Stimulated activated CD4-positive, alpha-beta T cell treated with anti-CD3 and anti-CD28 coated beads, Interleukin-1b, Interleukin-23, amount 100 ng/mL, for 24 hours (primary cell): Measurements from ENCODE around the gene OSBPL8.
"Not testable (repeated sequence)": the region's sequence is repeated elsewhere in the genome, so short reads cannot be mapped to it uniquely, and the experiment has no call there.

Source experiments
- DNase-seq, 4 experiments: peaks; one replicate each; pipeline ENCODE4 v3.0.0-alpha.2; 2020; ENCODE audit warnings: low read depth in 4 of 4, low spot score in 1 of 4

The OSBPL8 gene

DNA sequence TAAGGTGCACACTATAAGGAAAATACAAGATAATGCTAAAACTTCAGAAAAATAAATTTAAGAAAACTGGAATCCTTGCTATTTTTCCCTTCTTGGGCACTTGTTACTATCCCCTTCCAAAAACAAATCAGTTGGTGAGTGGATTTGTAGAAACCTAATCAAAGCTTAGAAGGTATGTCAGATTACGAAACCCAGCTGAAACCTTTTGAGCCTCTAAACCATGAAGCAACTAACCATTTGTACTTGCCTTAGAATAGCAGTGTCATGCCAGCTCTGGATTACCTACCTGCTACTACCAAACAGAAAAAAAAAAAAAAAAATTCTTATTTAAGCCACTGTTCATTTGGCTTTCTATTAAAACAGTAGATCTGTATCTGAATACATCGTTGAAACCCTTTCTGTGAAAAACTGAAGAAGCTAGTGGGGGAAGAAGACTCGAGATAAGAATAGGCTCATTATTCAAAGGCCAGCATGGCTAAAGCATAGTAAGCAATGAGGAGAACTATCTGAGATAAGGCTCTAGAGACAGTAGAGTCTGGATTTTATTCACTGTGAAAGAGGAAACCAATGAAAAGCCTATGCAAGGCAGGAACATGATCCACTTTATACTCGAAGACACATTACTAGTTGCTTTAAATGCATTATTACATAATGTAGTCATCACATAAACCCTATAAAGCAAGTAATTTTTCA, 30.2 kb downstream of the OSBPL8 start:
- DNase-seq: no peak

DNA sequence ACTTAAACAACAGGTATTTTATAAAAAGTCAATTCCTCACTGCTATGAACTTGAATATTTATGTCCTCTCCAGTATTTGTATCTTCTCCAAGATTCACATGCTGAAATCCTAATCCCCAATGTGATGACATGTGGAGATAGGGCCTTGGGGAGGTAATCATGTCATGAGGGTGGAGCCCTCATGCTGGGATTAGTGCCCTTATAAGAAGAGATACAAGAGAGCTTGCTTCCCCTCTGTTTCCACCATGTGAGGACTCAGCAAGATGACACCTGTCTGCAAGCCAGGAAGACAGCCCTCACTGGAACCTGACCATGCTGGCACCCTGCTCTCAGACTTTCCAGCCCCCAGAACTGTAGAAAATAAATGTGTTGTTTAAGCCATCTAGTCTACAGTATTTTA, 36.2 kb downstream of the OSBPL8 start:
- DNase-seq: no peak

DNA sequence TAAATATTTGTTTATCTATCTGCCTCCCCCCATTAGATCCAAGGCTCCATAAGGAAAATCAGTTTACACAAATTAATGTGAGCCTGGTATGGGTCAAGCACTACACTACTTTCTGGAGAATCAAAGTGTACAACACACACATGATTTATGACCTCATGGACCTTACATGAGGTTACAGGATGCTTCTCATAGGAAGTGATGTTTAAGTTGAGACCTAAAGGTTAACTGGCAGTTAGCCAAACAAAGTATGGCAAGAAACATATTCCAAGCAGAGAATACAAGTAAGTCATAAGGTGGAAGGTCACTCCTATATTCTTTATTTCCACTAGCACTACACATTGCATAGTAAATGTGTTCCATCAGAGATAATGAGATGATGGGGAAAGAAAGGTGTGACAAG, 39.2 kb downstream of the OSBPL8 start:
- no peak for DNase-seq

DNA sequence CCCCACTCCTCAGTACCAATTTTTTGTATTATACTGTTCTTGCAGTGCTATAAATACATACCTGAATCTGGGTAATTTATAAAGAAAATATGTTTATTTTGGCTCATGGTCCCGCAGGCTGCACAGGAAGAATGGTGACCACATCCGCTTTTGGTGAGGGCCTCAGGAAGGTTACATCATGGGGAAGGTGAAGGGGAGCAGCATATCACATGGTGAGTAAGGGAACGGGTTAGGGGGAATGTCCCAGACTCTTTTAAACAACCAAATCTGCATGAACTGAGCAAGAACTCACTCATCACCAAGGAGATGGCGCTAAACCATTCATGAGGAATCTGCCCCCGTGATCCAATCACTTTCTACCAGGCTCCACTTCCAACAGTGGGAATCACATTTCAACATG, 40.0 kb downstream of the OSBPL8 start:
- no peak for DNase-seq

DNA sequence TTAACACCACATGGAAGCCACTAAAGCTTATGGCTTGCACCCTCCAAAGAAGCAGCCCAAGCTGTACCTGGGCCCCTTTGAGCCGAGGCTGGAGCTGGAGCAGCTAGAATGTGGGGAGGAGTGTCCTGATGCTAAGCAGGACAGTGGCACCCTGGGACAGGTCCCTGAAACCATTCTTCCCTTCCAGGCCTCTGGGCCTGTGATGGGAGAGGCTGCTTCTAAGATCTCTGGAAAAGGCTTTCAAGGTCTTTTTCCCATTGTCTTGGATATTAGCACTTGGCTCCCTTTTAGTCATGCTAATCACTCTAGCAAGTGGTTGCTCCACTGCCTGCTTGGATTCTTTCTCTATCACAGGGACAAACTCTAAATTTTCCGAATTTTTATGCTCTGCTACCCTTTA, 40.9 kb downstream of the OSBPL8 start:
- no peak for DNase-seq

DNA sequence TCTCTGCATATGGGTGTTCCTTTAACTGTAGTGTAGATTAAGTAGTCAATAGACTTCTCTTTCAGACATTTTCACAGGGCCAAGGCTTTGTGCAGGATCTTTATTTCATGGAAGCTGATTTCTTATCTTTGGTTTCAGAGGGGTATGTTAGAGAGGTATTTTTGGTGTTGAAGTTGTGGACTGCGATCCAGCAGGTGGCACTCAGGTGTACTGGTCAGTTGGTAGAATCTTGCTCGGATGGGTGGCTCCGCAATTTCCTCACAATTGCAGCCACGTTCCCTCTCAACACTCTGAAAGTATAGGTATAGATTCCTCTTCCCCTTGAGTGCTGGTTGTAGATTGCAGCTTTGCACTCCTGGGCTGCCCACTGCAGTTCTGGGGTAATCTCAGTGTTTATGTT, 44.3 kb downstream of the OSBPL8 start:
- DNase-seq: no peak

DNA sequence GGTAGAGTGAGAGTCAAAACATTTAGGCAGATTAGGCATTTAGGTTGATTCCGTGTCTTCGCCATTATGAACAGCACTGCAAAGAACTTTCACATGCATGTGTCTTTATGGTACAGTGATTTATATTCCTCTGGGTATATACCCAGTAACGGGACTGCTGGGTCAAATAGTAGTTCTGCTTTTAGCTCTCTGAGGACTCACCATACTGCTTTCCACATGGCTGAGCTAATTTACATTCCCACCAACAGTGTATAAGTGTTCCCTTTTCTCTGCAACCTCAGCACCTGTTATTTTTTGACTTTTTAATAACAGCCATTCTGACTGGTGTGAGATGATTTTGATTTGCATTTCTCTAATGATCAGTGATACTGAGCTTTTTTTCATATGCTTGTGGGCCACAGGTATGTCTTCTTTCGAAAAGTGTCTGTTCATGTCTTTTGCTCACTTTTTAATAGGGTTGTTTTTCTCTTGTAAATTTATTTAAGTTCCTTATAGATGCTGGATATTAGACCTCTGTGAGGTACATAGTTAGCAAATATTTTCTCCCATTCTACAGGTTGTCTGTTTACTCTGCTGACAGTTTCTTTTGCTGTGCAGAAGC, 48.4 kb downstream of the OSBPL8 start:
- not testable (repeated sequence) for DNase-seq

DNA sequence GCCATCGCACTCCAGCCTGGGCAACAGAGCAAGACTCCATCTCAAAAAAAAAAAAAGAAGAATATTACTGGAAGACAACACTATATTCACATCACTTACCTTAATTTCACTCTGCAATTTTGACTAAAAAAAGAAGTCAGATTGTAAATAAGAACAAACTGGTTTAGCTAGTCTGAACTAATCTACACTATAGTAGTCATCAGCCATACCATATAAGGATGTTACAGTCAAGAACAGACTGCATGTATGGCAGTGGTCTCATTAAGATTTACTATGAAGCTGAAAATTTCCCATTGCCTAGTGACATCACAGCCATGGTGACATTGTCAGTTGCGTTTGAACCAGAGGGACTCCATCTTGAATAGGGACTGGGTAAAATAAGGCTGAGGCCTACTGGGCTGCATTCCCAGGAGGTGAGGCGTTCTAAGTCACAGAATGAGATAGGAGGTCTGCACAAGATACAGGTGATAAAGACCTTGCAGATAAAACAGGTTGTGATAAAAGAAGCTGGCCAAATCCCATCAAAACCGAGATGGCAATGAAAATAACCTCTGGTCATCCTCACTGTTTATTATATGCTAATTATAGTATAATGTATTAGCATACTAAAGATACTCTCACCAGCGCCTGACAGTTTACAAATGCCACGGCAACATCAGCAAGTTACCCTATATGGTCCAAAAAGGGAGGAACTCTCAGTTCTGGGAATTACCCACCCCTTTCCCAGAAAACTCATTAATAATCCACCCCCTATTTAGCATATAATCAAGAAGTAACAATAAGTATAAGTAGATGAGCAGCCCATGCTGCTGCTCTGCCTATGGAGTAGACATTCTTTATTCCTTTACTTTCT, 51.2 kb downstream of the OSBPL8 start:
- no peak for DNase-seq

DNA sequence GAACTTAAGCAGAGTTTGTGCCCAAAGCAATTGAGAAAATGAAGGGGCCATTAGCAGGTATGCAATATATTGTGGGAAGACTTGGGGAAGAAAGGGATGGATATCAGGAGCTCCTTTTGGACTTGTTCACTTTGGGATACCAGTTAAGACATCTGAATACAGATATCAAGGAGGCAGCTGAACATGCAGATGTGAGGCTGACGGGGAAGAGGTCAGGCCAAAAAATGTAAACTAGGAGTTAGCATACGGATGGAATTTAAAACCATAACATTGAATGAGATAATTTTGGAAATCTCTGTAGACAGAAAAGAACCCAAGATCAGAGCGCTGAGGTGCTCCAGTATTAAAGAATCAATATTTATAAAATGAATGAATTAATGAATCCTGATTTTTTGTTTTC, 53.4 kb downstream of the OSBPL8 start:
- DNase-seq: no peak

DNA sequence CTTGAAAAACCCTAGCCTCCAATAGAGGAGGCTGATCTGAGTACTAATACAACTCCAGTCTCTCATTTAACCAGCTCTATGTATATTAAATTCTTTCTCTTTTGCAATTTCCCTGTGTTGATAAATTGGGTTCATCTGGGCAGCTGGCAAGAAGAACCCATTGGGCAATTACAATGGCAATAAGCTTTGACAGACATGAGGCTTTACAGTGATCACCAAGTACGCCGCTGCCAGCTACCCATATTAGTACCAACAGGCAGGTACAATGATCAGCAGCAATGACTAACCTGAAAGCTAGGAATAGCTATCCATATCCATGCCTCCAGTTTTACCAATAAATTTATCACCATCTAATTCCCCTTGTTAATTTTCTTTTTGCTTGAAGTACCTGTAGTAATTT, 54.5 kb downstream of the OSBPL8 start:
- DNase-seq: no peak

DNA sequence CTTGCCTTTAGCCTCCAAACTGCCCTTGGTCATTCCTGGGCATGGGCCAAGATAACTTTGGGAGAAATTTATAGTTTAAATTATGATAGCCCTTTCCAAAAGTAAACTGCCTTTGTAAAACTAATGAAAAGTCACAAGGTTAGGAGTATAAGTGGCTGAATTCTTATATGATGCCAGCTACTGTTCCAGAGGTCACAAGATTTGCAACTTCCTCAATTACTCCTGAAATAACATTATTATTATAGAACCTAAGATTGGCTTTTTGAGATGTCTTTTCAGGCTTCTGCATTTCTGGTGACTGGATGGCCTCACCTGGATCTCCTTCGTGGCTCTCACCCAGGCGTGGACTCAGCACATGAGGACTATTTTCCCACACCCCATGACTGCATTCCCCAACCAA, 55.0 kb downstream of the OSBPL8 start:
- no peak for DNase-seq

DNA sequence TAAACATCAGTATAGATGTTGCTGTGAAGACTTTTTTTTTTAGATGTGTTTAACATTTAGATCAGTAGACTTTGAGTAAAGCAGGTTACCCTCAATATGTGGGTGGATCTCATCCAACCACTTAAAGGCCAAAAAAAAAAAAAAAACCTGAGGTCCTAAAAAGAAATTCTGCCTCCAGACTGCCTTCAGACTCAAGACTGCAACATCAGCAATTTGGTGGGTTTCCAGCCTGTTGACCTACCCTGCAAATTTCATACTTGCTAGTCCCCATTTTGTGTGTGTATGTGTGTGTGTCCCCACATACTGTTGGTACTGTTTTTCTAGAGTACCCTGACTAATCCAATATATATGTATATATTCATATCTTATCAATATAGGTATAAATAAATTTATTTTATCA, 55.6 kb downstream of the OSBPL8 start:
- no peak for DNase-seq

DNA sequence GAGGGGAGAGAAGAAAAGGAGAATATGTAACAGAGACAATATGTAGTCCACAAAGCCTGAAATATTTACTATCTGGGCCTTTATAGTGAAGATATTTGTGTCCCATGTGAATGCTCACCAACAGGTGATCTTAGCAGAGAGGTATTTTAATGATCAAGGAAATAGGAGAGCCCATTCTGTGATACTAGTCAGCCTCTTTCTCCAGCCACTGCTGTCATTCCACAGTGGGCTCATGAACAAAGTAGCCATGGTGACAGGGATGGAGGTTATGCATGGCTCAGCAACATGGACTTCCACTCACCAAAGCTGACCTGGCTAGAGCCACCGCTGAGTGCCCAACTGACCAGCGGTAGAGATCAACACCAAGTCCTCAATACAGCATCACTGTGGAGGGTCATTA, 58.2 kb downstream of the OSBPL8 start:
- no peak for DNase-seq

DNA sequence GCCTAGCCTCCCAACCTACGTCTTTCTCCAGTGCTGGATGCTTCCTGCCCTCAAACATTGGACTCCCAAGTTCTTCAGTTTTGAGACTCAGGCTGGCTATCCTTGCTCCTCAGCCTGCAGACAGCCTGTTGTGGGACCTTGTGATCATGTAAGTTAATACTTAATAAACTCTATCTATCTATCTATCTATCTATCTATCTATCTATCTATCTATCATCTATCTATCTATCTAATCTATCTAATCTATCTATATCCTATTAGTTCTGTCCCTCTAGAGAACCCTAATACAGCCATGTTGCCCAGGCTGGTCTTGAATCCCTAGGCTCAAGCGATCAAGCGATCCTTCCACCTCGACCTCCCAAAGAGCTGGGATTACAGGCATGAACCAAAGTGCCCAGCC, 60.4 kb downstream of the OSBPL8 start:
- DNase-seq: not testable (repeated sequence)

DNA sequence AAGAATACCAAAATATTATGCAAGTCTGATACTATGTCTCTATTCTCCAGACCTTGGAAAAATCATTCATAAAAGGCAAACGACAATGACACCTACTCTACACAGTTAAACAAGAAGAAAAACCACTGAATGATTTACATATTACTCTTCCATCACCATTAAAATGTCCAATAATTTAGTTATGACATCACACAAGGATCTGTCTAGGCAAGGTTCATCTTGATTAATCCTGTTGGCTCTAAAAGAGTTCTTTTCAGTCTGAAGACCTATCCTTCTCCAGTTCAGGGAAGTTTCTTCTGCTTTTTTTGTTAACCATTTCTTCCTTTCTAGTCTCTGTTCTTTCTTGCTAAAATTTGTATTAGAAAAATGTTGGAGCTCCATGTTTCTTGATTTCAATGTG, 64.0 kb downstream of the OSBPL8 start:
- DNase-seq: no peak

DNA sequence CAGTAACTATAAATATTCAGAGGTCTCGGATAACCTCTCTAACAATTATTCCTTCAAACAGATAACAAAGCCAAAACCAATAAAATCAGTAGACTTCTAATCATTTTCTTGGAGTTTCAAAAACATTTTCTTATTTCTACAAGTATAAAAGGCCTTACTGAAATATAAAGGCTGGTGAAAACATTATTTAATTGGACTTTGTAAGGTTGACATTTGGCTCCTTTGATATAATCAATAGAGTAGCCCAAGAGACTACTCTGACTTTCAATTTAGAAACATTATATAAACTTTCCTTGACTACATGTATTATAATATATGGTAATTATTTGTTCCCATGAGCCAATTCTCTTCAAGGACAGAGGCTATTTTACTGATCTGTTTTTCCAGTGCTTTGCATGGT, 68.3 kb downstream of the OSBPL8 start:
- no peak for DNase-seq

DNA sequence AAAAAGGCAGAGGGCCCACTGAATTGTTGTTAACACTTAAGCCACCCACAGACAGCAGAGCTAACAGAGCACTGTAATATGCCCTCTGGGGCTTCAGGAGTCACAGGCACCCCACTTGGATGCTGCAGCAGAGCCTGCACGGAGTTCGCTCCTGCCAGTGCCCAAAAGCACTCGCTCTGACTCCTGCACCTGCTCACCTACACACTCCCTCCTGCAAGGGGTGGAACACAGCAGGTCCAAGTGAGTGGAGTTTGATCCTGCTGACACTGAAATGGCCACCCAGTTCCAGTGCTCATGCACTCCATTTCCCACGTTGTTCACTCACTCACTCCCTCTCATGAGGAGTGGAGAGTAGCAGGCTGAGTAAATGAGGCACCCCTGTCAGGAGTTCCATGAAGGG, 68.8 kb downstream of the OSBPL8 start:
- no peak for DNase-seq

DNA sequence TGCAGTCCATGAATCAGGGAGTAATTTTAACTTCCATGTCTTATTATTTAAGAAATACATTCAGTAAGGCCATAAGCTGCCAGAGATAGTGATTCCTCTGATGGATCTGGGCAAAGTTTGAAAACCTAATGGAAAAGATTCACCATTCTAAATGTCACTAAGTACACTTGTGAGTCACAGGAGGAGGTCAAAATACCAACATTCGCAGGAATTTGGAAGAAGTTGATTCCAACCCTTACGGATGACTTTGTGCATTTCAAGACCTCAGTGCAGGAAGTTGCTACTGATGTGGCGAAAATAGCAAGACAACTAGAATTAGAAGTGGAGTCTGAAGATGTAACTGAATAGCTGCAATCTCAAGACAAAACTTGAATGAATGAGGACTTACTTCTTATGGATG, 69.8 kb downstream of the OSBPL8 start:
- no peak for DNase-seq

DNA sequence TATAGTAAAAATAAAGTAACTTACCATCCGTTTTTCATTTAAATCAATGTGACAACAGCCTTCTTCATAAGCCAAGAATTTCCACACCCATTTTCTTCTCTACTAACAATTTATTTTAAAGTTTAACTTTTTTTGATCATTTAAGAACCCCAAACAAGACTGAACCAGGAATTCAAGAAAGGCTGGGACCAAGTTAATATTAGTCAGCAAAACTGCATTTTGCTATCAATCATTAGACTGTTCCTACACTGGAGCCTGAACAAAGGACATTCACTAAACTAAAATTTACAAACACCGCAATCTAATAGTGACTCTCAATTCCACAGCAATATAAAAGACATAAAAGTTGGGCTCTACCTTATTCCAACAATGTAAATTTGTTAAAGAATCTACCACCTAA, 73.6 kb downstream of the OSBPL8 start:
- DNase-seq: no peak

DNA sequence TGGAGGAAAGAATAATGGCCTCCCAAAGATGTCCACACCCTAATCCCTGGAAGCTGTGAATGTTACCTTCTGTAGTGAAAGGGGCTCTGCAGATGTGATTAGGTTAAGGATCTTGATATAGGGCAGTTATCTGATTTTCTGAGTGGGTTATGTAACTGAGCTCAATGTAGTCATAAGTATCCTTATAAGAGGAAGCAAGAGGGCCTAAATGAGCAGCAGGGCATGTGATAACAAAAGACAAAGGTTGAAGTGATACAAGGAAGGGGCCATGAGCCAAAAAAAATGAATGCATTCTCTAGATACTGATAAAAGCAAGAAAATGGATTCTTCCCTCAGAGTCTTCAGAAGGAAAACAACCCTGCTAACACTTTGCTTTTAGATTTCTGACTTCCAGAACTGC, 78.8 kb downstream of the OSBPL8 start:
- DNase-seq: no peak

DNA sequence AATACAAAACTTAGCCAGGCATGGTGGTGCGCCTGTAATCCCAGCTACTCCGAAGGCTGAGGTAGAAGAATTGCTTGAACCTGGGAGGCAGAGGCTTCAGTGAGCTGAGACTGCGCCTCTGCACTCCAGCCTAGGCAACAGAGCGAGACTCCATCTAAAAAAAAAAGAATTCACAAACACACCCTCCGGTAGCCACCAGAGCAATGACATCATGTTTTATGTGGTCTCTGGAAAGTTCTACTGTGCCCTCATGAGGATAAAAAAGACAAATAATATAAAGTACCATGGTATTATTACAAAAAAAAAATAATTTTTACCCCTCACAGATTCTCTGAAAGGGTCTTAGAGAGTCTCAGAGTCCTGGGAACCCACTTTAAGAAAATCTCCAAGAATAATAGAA, 81.5 kb downstream of the OSBPL8 start:
- no peak for DNase-seq

DNA sequence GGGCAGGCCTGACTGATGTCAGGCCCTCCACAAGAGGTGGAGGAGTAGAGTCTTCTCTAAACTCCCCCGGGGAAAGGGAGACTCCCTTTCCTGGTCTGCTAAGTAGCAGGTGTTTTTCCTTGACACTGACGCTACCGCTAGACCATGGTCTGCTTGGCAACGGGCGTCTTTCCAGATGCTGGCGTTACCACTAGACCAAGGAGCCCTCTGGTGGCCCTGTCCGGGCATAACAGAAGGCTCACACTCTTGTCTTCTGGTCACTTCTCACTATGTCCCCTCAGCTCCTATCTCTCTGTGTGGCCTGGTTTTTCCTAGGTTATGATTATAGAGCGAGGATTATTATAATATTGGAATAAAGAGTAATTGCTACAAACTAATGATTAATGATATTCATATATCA, 86.7 kb downstream of the OSBPL8 start:
- not testable (repeated sequence) for DNase-seq
